RWPE1 (cell line): ENCODE measurements around the gene LRRC15.

Source experiments
- CTCF ChIA-PET: fragments of 350-600 bp; sonication (Branson Sonifier 250); formaldehyde crosslinking; extraction: SDS; loops from one replicate; lab custom pipeline; 2021; lab: Yijun Ruan, JAX
- POLR2A ChIA-PET: fragments of 400-600 bp; formaldehyde crosslinking; extraction: SDS; loops from one replicate; lab custom pipeline; 2020; ENCODE audit warnings: antibody characterized with exemption; ENCODE audit not compliant: low non-redundant PET; lab: Yijun Ruan, JAX
- DNase-seq: peaks from one replicate; pipeline ENCODE4 v3.0.0; 2012; ENCODE audit warnings: low spot score
- H3K27ac ChIP-seq: fragments of 450-650 bp; 2 replicates; pipeline ENCODE4 v1.5.1; 2017
- CTCF ChIP-seq: fragments of 450-650 bp; conservative IDR thresholded peaks from 2 replicates; pipeline ENCODE4 v1.5.1; 2017; ENCODE audit warnings: low read depth, mild to moderate bottlenecking

The LRRC15 gene

GRCh38 chr3:194329583-194329965, 40.0 kb downstream of the LRRC15 start:
- ChIA-PET CTCF (interaction anchor here (1.5 kb wide), 1 partner anchor 14 kb away, joined by 6 read pairs; no protein-coding TSS in a partner anchor), POLR2A (no interaction called here)
- peak overlapping the region; percentile 92 for H3K27ac ChIP-seq
- DNase-seq, result no peak
- TF ChIP-seq CTCF, result no peak

GRCh38 chr3:194328942-194329582, 40.5 kb downstream of the LRRC15 start:
- DNase-seq, result no peak
- POLR2A ChIA-PET, result no interaction called here
- CTCF ChIA-PET, result interaction anchor here (0.5 to 1.4 kb wide), 2 partner anchors 10 to 14 kb away, joined by 3 to 4 read pairs; no protein-coding TSS in a partner anchor
- no peak for TF ChIP-seq CTCF
- H3K27ac ChIP-seq, result peak overlapping the region; percentile 99

GRCh38 chr3:194328053-194328657, 41.4 kb downstream of the LRRC15 start:
- TF ChIP-seq CTCF, result no peak
- peak overlapping the region; percentile 99 for H3K27ac ChIP-seq
- ChIA-PET POLR2A (no interaction called here), CTCF (interaction anchor here (1.0 to 1.4 kb wide), 2 partner anchors 15 to 547 kb away, joined by 4 read pairs; no protein-coding TSS in a partner anchor)
- DNase-seq, result peak; percentile 75

GRCh38 chr3:194327218-194328052, 42.1 kb downstream of the LRRC15 start:
- POLR2A ChIA-PET, result no interaction called here

GRCh38 chr3:194326968-194327217, 42.6 kb downstream of the LRRC15 start:
- CTCF ChIA-PET, result no interaction called here
- peak overlapping the region; percentile 99 for H3K27ac ChIP-seq

More at GRCh38 chr3:194327218-194328052, 42.1 kb downstream of the LRRC15 start:
- TF ChIP-seq CTCF, result no peak
- CTCF ChIA-PET, result interaction anchor here (1.0 to 1.4 kb wide), 2 partner anchors 16 to 546 kb away, joined by 4 read pairs; no protein-coding TSS in a partner anchor
- no peak for DNase-seq
- H3K27ac ChIP-seq, result peak overlapping the region; percentile 99

More at GRCh38 chr3:194326968-194327217, 42.6 kb downstream of the LRRC15 start:
- POLR2A ChIA-PET, result no interaction called here
- no peak for DNase-seq
- no peak for TF ChIP-seq CTCF
